ENCODE measurements around the gene AP2A2. TPM values are rescaled to one million over a fixed set of nuclear protein-coding genes. Genes with fewer than 3 reads are reported as not detected.

Gene AP2A2
- total RNA-seq, 1 experiment from 2014 or later, result 92.9 TPM

GRCh38 chr11:900545-900944 is 25.1 kb upstream of the AP2A2 start:
- intact Hi-C loops (cut with micrococcal nuclease; ENCODE audit: unreplicated experiment), result no loop called here
- H3K9me3 Mint-ChIP-seq (ENCODE audit: low read depth, unreplicated experiment), result no peaks in the 10 kb centered on the region
- no TSS peak for BruUV-seq (replicated peaks)
- no peak for DNase-seq
- no peak for TF ChIP-seq CTCF (IDR thresholded peaks at IDR 0.05; ENCODE audit: unreplicated experiment)
- no peaks in the 10 kb centered on the region for H3K27me3 Mint-ChIP-seq (ENCODE audit: unreplicated experiment)
- H3K4me3 Mint-ChIP-seq (ENCODE audit: low read depth, unreplicated experiment), result no peak overlapping the region
- H3K27ac Mint-ChIP-seq (ENCODE audit: unreplicated experiment), result no peak overlapping the region
- CTCF ChIA-PET, result no interaction called here
- no peaks in the 10 kb centered on the region for H3K4me1 Mint-ChIP-seq (ENCODE audit: low read depth, unreplicated experiment)
- peaks cover 26% of the 10 kb centered on the region for H3K36me3 Mint-ChIP-seq (ENCODE audit: insufficient read depth, unreplicated experiment)

- DNase-seq, result no peak
- Mint-ChIP-seq H3K4me3 (ENCODE audit: low read depth, unreplicated experiment) (no peak overlapping the region), H3K9me3 (ENCODE audit: low read depth, unreplicated experiment) (no peaks in the 10 kb centered on the region), H3K36me3 (ENCODE audit: insufficient read depth, unreplicated experiment) (peaks cover 24% of the 10 kb centered on the region), H3K4me1 (ENCODE audit: low read depth, unreplicated experiment) (no peaks in the 10 kb centered on the region), H3K27me3 (ENCODE audit: unreplicated experiment) (no peaks in the 10 kb centered on the region), H3K27ac (ENCODE audit: unreplicated experiment) (no peak overlapping the region)
- CTCF ChIA-PET, result no interaction called here
- BruUV-seq (replicated peaks), result no TSS peak
- TF ChIP-seq CTCF (IDR thresholded peaks at IDR 0.05; ENCODE audit: unreplicated experiment), result no peak
- intact Hi-C loops (cut with micrococcal nuclease; ENCODE audit: unreplicated experiment), result no loop called here
Observed at GRCh38 chr11:901452-902061, 24.1 kb upstream of the AP2A2 start.

- Mint-ChIP-seq H3K36me3 (ENCODE audit: insufficient read depth, unreplicated experiment) (peaks cover 15% of the 10 kb centered on the region), H3K9me3 (ENCODE audit: low read depth, unreplicated experiment) (no peaks in the 10 kb centered on the region), H3K4me1 (ENCODE audit: low read depth, unreplicated experiment) (no peaks in the 10 kb centered on the region), H3K27ac (ENCODE audit: unreplicated experiment) (no peak overlapping the region), H3K4me3 (ENCODE audit: low read depth, unreplicated experiment) (no peak overlapping the region), H3K27me3 (ENCODE audit: unreplicated experiment) (no peaks in the 10 kb centered on the region)
- DNase-seq, result no peak
- intact Hi-C loops (cut with micrococcal nuclease; ENCODE audit: unreplicated experiment), result no loop called here
- TF ChIP-seq CTCF (IDR thresholded peaks at IDR 0.05; ENCODE audit: unreplicated experiment), result no peak
- CTCF ChIA-PET, result no interaction called here
- BruUV-seq (replicated peaks), result no TSS peak
Observed at GRCh38 chr11:904380-904779, 21.3 kb upstream of the AP2A2 start.

GRCh38 chr11:905952-906351 is 19.7 kb upstream of the AP2A2 start:
- DNase-seq, result no peak
- Mint-ChIP-seq H3K4me1 (ENCODE audit: low read depth, unreplicated experiment) (no peaks in the 10 kb centered on the region), H3K36me3 (ENCODE audit: insufficient read depth, unreplicated experiment) (peaks cover 19% of the 10 kb centered on the region), H3K4me3 (ENCODE audit: low read depth, unreplicated experiment) (no peak overlapping the region), H3K27ac (ENCODE audit: unreplicated experiment) (no peak overlapping the region), H3K27me3 (ENCODE audit: unreplicated experiment) (no peaks in the 10 kb centered on the region), H3K9me3 (ENCODE audit: low read depth, unreplicated experiment) (no peaks in the 10 kb centered on the region)
- TF ChIP-seq CTCF (IDR thresholded peaks at IDR 0.05; ENCODE audit: unreplicated experiment), result no peak
- intact Hi-C loops (cut with micrococcal nuclease; ENCODE audit: unreplicated experiment), result no loop called here
- no TSS peak for BruUV-seq (replicated peaks)
- CTCF ChIA-PET, result no interaction called here
